Mucosa of descending colon (tissue), 3 donors: ENCODE results near the gene GARS1. TPM values are rescaled to one million over a fixed set of nuclear protein-coding genes. Genes with fewer than 3 reads are reported as not detected.

Experiments used
- ATAC-seq: fragments of 200-7000 bp; cut with Tn5 transposase; one replicate; pipeline ENCODE4 v1.9.1; 2020; ENCODE audit warnings: mild to moderate bottlenecking, moderate library complexity
- DNase-seq, 3 donors: peaks; one replicate each; pipeline ENCODE4 v3.0.0-alpha.2; 2020
- H3K36me3 ChIP-seq: fragments of 200-600 bp; one replicate; pipeline ENCODE4 v1.8.0; 2021; ENCODE audit warnings: low read depth, mild to moderate bottlenecking
- H3K4me1 ChIP-seq: fragments of 200-600 bp; one replicate; pipeline ENCODE4 v1.8.0; 2021; ENCODE audit warnings: low read depth, mild to moderate bottlenecking
- H3K4me3 ChIP-seq: fragments of 200-600 bp; one replicate; pipeline ENCODE4 v1.8.0; 2021; ENCODE audit warnings: mild to moderate bottlenecking
- H3K9me3 ChIP-seq: fragments of 200-600 bp; one replicate; pipeline ENCODE4 v1.8.0; 2021; ENCODE audit warnings: mild to moderate bottlenecking
- CTCF ChIP-seq: fragments of 200-600 bp; IDR thresholded peaks from one replicate; pipeline ENCODE4 v1.8.0; 2022; ENCODE audit warnings: antibody characterized with exemption, mild to moderate bottlenecking
- intact Hi-C, 2 donors: fragments of 100-400 bp; cut with DNase I in 1 of 2; cut with micrococcal nuclease in 1 of 2; formaldehyde crosslinking; loops; one replicate each; pipeline versions ENCODE4 v1.11.0 to v1.11.1; 2022; cut with DNase I, micrococcal nuclease
- total RNA-seq, 3 donors: library from RNA; stranded (reverse); fragmentation: NEBNext Ultra II Directional in 2 of 3; extraction: Animal tissue kit (Norgen Biotek cat#: 25700) in 2 of 3; gene quantifications; one replicate each; pipeline versions ENCODE4 v1.2.1 to v1.2.4, GENCODE V29; 2021 to 2023
- donor health status: DM: no; HTN: no; CAD: no; lungs with moderate emphysema.
- donor health status: DM: no; HTN: no; CAD: no.
- donor health status: DM: no; HTN: yes; CAD: no.

The GARS1 gene
- total RNA-seq, 3 donors from 2014 or later: 46.2 to 68.6 (median 55.0) TPM

- intact Hi-C loops: no loop called here
- no peaks in the 10 kb centered on the region for H3K36me3 ChIP-seq
- ATAC-seq (peak; percentile 69), DNase-seq (peak in 2 of 3 donors; percentile 48 to 72)
- TF ChIP-seq CTCF: no peak
- H3K4me1 ChIP-seq: no peaks in the 10 kb centered on the region
- H3K9me3 ChIP-seq: no peaks in the 10 kb centered on the region
- no peak overlapping the region for H3K4me3 ChIP-seq
Observed at GRCh38 chr7:30671793-30672465, 77.3 kb downstream of the GARS1 start.

- intact Hi-C loops: no loop called here
- ATAC-seq (no peak), DNase-seq (no peak)
- Histone ChIP-seq H3K9me3 (no peaks in the 10 kb centered on the region), H3K4me3 (no peak overlapping the region), H3K4me1 (no peaks in the 10 kb centered on the region), H3K36me3 (no peaks in the 10 kb centered on the region)
- TF ChIP-seq CTCF: no peak
Observed at GRCh38 chr7:30674420-30674819, 79.7 kb downstream of the GARS1 start.

- TF ChIP-seq CTCF: no peak
- H3K4me3 ChIP-seq: no peak overlapping the region
- DNase-seq (no peak), ATAC-seq (no peak)
- no peaks in the 10 kb centered on the region for H3K36me3 ChIP-seq
- H3K4me1 ChIP-seq: no peaks in the 10 kb centered on the region
- intact Hi-C loops: no loop called here
- no peaks in the 10 kb centered on the region for H3K9me3 ChIP-seq
Observed at GRCh38 chr7:30674876-30675275, 80.2 kb downstream of the GARS1 start.

- H3K9me3 ChIP-seq: no peaks in the 10 kb centered on the region
- intact Hi-C loops: no loop called here
- ATAC-seq: no peak
- peaks cover 11% of the 10 kb centered on the region for H3K4me1 ChIP-seq
- no peak for DNase-seq
- TF ChIP-seq CTCF: no peak
- H3K4me3 ChIP-seq: no peak overlapping the region
- no peaks in the 10 kb centered on the region for H3K36me3 ChIP-seq
Observed at GRCh38 chr7:30678805-30679204, 84.1 kb downstream of the GARS1 start.

GRCh38 chr7:30679664-30680063 is 85.0 kb downstream of the GARS1 start:
- no peaks in the 10 kb centered on the region for H3K9me3 ChIP-seq
- no peaks in the 10 kb centered on the region for H3K36me3 ChIP-seq
- peaks cover 11% of the 10 kb centered on the region for H3K4me1 ChIP-seq
- no peak for TF ChIP-seq CTCF
- ATAC-seq (no peak), DNase-seq (no peak)
- H3K4me3 ChIP-seq: no peak overlapping the region
- intact Hi-C loops: no loop called here

GRCh38 chr7:30681331-30681797 is 86.7 kb downstream of the GARS1 start:
- no peak for TF ChIP-seq CTCF
- DNase-seq: no peak
- ATAC-seq: no peak
- Histone ChIP-seq H3K9me3 (no peaks in the 10 kb centered on the region), H3K4me1 (peaks cover 11% of the 10 kb centered on the region), H3K4me3 (no peak overlapping the region), H3K36me3 (no peaks in the 10 kb centered on the region)
- intact Hi-C loops: no loop called here
